NCI-H2227 treated with DMSO at 0.1 percent for 48 hours (cell line): ENCODE results near the gene MTURN.

Experiments used
- DNase-seq: peaks from one replicate; lab custom pipeline; 2025; lab: John Stamatoyannopoulos, UW

MTURN gene

GRCh38 chr7:30136117-30136731 lies 1.4 kb downstream of the MTURN start:
- DNase-seq, result no peak

DNA sequence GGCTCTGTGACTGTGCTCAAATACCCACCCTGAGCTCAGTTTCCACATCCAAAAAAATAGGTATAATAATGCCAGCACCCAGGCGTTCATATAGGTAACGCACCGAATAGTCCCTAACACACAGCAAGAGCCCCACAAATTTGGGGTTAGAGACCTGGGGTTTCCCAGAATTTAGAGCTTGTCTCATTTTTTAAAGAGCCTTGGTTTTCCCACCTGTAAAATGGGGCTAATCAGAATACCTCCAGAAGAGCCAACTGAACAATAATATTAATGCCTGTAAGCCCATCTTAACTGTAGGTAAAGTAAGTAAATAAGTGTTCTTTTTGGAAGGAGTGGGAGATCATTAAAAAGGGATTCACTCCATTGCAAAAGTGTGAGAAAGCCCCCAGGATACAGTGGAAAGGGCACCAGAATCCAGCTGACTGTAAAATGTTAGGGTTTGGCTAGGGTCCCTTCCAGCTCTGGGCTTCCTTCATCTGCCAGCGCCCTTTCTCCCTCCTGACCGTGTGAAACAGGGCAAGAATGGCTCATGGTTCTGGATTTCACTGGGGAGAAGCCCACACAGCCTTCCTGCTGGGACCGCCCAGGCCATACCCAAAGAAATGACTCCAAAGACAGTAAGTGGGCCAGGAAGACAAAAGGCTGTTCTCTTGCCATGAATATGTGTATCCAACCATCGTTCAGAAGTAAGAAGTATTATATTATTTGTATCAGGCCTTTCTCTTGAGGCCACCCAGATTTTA lies 2.1 kb downstream of the MTURN start:
- DNase-seq, result no peak

DNA sequence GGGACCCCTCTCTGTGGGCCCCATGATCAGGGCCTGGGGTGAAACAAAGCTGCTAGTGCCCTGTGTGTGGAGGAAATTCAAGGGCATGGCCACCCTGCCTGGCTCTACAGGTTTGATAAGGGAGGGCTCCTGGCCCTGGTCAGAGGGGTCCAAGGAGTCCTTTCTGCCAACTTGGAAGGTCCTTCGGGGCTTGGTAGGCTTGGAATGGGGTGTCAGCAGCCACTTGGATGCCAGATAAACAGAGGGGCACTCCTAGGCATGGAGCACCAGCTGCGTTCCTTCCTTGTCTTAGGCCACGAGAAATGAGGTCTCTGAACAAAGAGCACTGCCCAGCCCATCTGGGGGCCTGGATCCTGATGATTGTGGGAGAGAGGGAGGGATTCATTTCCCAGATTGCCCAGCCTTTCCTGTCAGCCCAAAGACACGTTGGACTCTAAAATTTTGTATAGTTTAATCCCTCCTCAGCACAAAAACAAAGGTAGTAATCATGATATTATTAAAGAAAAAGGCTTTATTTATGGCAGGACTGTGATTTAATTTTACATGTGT lies 5.1 kb downstream of the MTURN start:
- DNase-seq, result no peak

DNA sequence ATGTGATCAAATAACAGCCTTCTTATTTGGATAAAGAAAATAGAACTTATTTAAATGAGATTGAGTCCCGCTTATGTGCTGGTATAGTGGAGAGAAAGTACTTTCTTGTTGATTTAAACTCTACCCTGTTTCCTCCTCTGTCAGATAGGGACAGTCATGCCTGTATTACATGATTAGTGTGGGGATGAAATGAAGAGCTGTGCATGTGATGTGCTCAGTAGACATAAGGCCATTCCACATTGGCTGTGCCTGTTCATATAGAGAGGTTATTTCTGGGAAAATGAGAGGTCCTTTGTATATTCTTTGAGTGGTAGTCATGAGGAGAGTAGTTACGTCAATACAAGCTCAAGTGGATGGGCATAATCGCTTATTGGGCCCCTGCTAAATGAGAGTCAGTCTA lies 5.7 kb downstream of the MTURN start:
- DNase-seq, result no peak

GRCh38 chr7:30142710-30143109 lies 7.9 kb downstream of the MTURN start:
- no peak for DNase-seq

DNA sequence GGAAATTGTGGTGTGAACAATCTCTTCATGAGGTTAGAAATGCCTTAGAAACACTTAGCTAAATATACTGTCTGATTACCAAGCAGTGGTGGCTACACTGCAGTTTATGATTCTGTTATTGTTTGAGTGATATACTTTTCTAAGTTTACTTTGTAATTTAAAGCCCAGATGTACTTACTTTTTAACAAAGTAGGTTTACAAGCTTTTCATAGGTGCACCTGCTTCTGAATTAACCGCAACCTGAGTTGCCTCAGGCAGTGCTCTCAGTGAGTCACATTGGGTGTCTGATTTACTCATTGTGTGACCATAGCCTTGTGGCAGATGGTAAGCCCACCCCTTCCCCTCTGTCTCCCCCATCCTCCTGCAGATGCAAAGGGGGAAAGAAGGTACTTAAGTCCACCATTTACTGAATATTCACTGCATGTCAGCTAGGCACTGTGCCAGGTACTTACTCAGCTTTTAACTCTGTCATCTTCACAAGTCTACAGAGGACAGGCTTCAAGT lies 9.0 kb downstream of the MTURN start:
- DNase-seq, result no peak

DNA sequence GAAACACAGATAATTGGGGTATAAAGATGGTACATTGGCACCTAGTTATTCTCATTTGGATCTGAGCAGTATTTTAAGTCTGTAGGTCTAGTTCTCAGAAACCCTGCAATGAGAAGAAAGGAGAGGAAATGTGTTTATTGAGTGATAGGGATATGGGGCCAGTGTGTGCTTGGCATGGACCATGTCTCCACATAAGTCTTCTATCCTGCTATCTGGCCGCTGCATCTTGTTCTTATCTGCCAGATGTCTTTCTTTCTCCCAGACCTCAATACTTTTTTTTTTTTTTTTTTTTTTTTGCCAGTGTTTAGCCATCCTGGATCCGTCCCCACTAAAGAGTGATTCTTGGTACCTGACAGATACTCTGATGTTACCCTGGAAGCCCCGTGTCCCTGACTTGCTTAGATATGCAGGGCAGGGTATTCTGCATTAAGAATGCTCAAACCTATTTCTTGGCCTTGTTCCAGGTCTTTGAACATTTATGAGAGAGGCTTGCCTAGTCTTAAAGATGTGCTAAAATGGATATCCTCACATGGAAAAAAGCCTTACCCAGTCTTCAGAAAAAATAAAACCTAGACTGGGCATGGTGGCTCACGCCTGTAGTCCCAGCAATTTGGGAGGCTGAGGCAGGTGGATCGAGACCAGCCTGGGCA lies 10.0 kb downstream of the MTURN start:
- no peak for DNase-seq

- DNase-seq, result no peak
Observed at GRCh38 chr7:30145426-30145970, 10.7 kb downstream of the MTURN start.

DNA sequence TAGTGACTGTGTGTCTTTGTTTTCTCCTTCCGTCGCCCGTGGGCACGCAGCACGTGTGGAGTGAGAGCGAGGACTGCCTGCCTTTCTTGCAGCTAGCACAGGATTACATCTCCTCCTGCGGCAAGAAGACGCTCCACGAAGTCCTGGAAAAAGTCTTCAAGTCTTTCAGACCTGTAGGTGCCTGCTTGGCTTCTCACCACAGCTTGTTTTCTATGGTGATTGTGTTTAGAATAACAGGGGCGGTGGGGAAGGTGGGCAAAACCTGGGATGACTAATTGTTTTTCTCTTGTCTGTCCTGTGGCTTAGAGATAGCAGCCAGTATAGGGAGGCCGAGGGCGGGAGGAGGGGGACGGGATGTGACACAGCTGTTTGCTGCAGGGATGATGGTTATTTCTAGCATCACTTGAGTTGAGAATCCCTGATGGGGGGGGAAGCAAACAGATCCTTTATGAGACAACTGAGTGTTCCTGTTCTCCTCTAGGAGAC lies 11.4 kb downstream of the MTURN start:
- peak; percentile 45 for DNase-seq

DNA sequence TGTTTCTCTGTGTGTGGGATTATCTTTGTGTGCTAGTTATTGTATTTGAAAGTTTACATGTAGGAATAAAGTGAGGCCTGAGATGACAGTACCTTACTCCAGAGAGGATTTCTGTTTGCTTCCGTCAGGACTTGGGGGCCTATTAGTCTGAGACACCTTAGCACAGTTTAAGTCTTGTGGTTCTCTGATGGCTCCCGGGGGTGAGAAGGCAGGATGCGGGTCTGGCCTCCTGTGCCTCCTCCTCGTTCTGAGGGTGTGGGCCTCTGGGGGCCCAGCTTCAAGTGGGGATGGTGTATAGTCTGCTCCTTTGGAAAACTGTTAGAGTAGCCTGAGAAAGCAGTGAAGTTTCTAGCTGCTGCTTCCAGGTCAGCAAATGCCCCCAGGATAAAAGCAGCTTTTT lies 12.4 kb downstream of the MTURN start:
- DNase-seq, result no peak

- DNase-seq, result no peak
Observed at GRCh38 chr7:30147785-30148184, 13.0 kb downstream of the MTURN start.

DNA sequence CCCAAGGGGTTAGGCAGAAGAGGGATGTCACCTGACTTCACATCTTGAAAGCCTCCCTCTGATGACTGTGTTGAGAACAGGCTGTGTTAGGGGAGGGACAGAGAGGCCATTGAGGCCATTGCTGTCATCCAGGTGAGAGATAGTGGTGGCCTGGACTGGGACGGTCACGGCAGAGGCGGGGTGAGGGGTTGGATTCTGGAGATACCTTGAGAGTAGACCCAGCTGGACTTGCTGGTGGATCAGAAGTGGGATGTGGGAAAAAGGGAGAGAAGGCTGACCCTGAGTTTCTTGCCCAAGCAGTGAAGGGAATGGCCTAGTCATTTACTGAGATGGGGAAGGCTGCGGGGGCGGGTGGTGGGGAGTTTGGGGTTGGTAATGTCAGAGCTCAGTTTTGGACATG lies 13.6 kb downstream of the MTURN start:
- no peak for DNase-seq

GRCh38 chr7:30148951-30149459 lies 14.2 kb downstream of the MTURN start:
- DNase-seq, result no peak

GRCh38 chr7:30149640-30150272 lies 15.0 kb downstream of the MTURN start:
- no peak for DNase-seq

GRCh38 chr7:30150711-30151110 lies 15.9 kb downstream of the MTURN start:
- no peak for DNase-seq

DNA sequence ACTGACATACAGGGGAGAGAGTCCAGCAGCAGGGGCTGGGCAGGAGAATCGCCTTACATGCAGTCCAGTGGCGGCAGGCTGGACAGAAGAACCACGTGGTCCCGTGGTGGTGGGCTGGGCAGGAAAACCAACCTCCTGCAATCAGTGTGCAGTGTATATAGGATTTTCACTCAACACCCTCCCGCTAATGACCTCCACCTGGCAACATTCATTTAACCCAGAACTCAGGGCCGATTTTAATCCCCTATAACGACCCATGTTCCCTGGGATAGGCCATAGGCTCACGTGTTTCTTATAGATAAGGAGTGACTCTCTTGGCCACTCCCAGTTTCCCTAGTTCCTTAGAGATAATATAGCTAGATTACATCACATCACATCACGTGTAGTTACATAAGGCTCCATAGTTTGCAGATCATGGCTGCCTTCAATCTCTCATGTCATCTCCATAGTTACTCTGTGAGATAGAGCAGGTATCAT lies 19.4 kb downstream of the MTURN start:
- DNase-seq, result no peak

DNA sequence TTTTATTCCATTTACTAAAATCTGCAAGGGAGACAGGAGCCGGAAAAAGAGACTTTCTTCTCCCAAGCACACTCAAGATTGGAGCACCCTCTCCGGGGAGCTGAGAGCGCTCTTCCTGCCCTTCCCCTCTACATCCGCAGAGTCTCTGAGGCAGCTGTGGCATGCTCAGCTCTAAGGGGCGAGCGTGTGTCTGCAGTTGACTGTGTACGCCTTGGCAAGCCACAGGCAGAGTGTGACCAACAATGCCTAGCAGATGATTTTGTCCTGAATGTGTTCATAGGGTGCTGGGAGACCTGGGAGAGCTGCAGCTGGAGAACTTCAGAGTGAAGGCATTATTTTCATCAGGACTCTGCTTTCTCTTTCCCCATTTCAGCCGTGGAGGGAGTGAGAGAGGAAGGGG lies 20.7 kb downstream of the MTURN start:
- DNase-seq, result no peak

DNA sequence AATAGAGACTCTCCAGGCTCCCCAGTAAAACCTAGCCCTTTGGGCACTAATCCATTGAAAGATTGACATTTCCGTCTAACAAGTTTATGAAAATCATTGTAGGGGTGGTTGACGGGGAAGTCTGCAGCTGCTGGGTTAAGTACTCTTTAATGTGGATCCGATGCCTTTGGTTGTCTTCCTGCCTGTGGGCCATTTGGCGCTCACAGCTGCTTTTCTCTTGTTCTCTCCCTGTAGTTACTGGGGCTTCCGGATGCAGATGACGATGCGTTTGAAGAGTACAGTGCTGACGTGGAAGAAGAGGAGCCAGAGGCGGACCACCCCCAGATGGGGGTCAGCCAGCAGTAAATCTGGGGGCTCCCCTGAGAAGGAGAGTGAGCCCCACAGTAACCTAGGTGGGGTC lies 22.4 kb downstream of the MTURN start:
- DNase-seq, result no peak

- no peak for DNase-seq
Observed at GRCh38 chr7:30159163-30159562, 24.4 kb downstream of the MTURN start.

DNA sequence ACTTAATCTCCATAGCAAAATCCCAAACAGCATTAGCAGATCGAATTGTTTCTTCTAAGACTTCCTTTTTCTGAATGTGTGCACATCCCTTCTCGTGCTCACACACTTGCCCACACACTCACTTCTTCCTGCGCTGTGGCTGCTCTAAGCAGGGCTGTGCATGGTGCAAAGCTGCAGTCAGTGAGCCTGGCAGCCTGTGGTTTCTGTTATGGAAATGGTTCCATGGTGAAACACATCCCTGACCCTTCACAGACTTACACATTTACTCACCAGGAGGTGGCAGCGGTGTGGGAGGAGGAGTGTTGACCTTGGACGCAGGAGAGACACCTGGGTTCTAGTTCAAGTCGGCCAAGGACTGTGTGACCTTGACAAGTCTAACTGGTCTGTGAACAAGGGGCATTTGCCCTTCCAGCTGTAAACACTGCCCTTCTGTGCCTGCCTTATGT lies 24.9 kb downstream of the MTURN start:
- no peak for DNase-seq

- no peak for DNase-seq
Observed at GRCh38 chr7:30160329-30160728, 25.5 kb downstream of the MTURN start.

GRCh38 chr7:30162133-30162532 lies 27.3 kb downstream of the MTURN start:
- DNase-seq, result no peak
